SK-N-SH (cell line): ENCODE measurements around the gene SPON1. TPM values are rescaled to one million over a fixed set of nuclear protein-coding genes. Genes with fewer than 3 reads are reported as not detected.

Source experiments
- CTCF ChIA-PET: fragments of 300-600, 350-600 bp; formaldehyde crosslinking; extraction: SDS; loops from one replicate; lab custom pipeline; 2021; lab: Yijun Ruan, JAX
- POLR2A ChIA-PET: fragments of 350-600 bp; sonication (Branson Sonifier 250); formaldehyde crosslinking; extraction: SDS; loops from one replicate; lab custom pipeline; 2020; ENCODE audit warnings: antibody characterized with exemption, inconsistent platforms; lab: Yijun Ruan, JAX
- DNase-seq: peaks from one replicate; pipeline ENCODE4 v3.0.0; 2012
- H2AFZ ChIP-seq: fragments of 200-600 bp; sonication (generic); 2 replicates; pipeline ENCODE4 v1.8.1; 2016; ENCODE audit warnings: antibody characterized with exemption, mild to moderate bottlenecking, low read depth
- H3F3A ChIP-seq: fragments of 200-600 bp; sonication (generic); replicated peaks from 2 replicates; pipeline ENCODE3; 2016; ENCODE audit warnings: antibody characterized with exemption, mild to moderate bottlenecking; ENCODE audit not compliant: insufficient read depth
- H3K27ac ChIP-seq, 2 experiments: fragments of 200-500 bp in 1 of 2; fragments of 200-600 bp in 1 of 2; sonication (Bioruptor generic) in 1 of 2; sonication (generic), shearing (Covaris generic) in 1 of 2; 2 replicates each; pipeline versions ENCODE4 v1.5.1 to v1.6.1; 2014 to 2016; ENCODE audit warnings: low read depth in 2 of 2, inconsistent platforms in 1 of 2, low read length in 1 of 2, mild to moderate bottlenecking in 1 of 2, mixed read lengths in 1 of 2
- H3K27me3 ChIP-seq: fragments of 200-600 bp; sonication (generic), shearing (Covaris generic); 2 replicates; pipeline ENCODE4 v1.6.1; 2016; ENCODE audit warnings: mixed run types; ENCODE audit not compliant: insufficient read depth
- H3K36me3 ChIP-seq, 2 experiments: fragments of 200-500 bp in 1 of 2; fragments of 200-600 bp in 1 of 2; sonication (Bioruptor generic) in 1 of 2; sonication (generic) in 1 of 2; replicated peaks in 1 of 2; 2 replicates each; pipeline versions ENCODE3 to v1.5.1; 2014 to 2016; ENCODE audit warnings: low read length in 1 of 2, mild to moderate bottlenecking in 1 of 2; ENCODE audit not compliant: insufficient read depth in 2 of 2, control insufficient read depth in 1 of 2
- H3K4me1 ChIP-seq, 2 experiments: fragments of 200-500 bp in 1 of 2; fragments of 200-600 bp in 1 of 2; sonication (Bioruptor generic) in 1 of 2; sonication (generic), shearing (Covaris generic) in 1 of 2; 2 replicates each; pipeline versions ENCODE4 v1.5.1 to v1.6.1; 2014 to 2016; ENCODE audit warnings: low read depth in 1 of 2, low read length in 1 of 2, mixed run types in 1 of 2; ENCODE audit not compliant: insufficient read depth in 2 of 2, control insufficient read depth in 1 of 2
- H3K4me2 ChIP-seq: fragments of 200-600 bp; sonication (generic), shearing (Covaris generic); 2 replicates; pipeline ENCODE4 v1.6.1; 2017; ENCODE audit warnings: mixed run types
- H3K4me3 ChIP-seq, 2 experiments: fragments of 200-500 bp in 1 of 2; fragments of 200-600 bp in 1 of 2; sonication (Bioruptor generic) in 1 of 2; sonication (generic), shearing (Covaris generic) in 1 of 2; 2 replicates each; pipeline versions ENCODE4 v1.5.1 to v1.8.1; 2014 to 2016; ENCODE audit warnings: low read depth in 2 of 2, inconsistent platforms in 1 of 2, low read length in 1 of 2, mild to moderate bottlenecking in 1 of 2, mixed read lengths in 1 of 2, moderate library complexity in 1 of 2
- H3K79me2 ChIP-seq: fragments of 200-600 bp; sonication (generic); 2 replicates; pipeline ENCODE4 v1.8.1; 2017; ENCODE audit warnings: mild to moderate bottlenecking; ENCODE audit not compliant: insufficient read depth
- H3K9ac ChIP-seq: fragments of 200-600 bp; sonication (generic); 2 replicates; pipeline ENCODE4 v1.6.1; 2017; ENCODE audit warnings: mixed run types
- H3K9me2 ChIP-seq: fragments of 200-600 bp; sonication (generic); 2 replicates; pipeline ENCODE4 v1.6.1; 2017; ENCODE audit warnings: mixed run types
- H3K9me3 ChIP-seq: fragments of 200-600 bp; sonication (generic); 2 replicates; pipeline ENCODE4 v1.6.1; 2017; ENCODE audit warnings: mixed run types, mild to moderate bottlenecking, moderate library complexity
- H4K20me1 ChIP-seq: fragments of 200-600 bp; sonication (generic); 2 replicates; pipeline ENCODE4 v1.6.1; 2017; ENCODE audit warnings: mild to moderate bottlenecking, mixed run types; ENCODE audit not compliant: insufficient read depth
- CHD2 ChIP-seq: fragments of 150-350 bp; IDR thresholded peaks from 2 replicates; pipeline ENCODE4 v1.6.1; 2018; ENCODE audit warnings: low read length; ENCODE audit not compliant: partially characterized antibody
- ELF1 ChIP-seq: IDR thresholded peaks from 2 replicates; pipeline ENCODE4 v1.4.0; 2012
- EP300 ChIP-seq, 2 experiments: IDR thresholded peaks; 2 replicates each; pipeline versions ENCODE4 v1.4.0 to v1.6.1; 2012; ENCODE audit warnings: borderline replicate concordance in 1 of 2, low read depth in 1 of 2, low read length in 1 of 2
- FOSL2 ChIP-seq: IDR thresholded peaks from 2 replicates; pipeline ENCODE4 v1.4.0; 2012; ENCODE audit warnings: low read depth, mild to moderate bottlenecking, moderate library complexity, borderline replicate concordance
- GATA2 ChIP-seq: sonication (generic); formaldehyde crosslinking; IDR thresholded peaks from 2 replicates; pipeline ENCODE4 v1.5.0; 2020; ENCODE audit warnings: mild to moderate bottlenecking, missing genetic modification reagents
- JUND ChIP-seq: IDR thresholded peaks from 2 replicates; pipeline ENCODE4 v1.4.0; 2012
- MAX ChIP-seq: IDR thresholded peaks from 2 replicates; pipeline ENCODE4 v1.4.0; 2012; ENCODE audit warnings: low read depth
- MXI1 ChIP-seq: IDR thresholded peaks from 2 replicates; pipeline ENCODE4 v1.6.1; 2012; ENCODE audit warnings: mild to moderate bottlenecking, low read depth, low read length, improper control_type of control experiment
- NRF1 ChIP-seq: IDR thresholded peaks from 2 replicates; pipeline ENCODE4 v1.6.1; 2012; ENCODE audit warnings: low read depth, mild to moderate bottlenecking, low read length
- PBX3 ChIP-seq: IDR thresholded peaks from 2 replicates; pipeline ENCODE4; 2012
- RAD21 ChIP-seq: IDR thresholded peaks from 2 replicates; pipeline ENCODE4 v1.6.1; 2012; ENCODE audit warnings: mild to moderate bottlenecking, low read length
- RCOR1 ChIP-seq: fragments of 150-350 bp; IDR thresholded peaks from 2 replicates; pipeline ENCODE4 v1.6.1; 2017; ENCODE audit warnings: antibody characterized with exemption, low read length
- SMC3 ChIP-seq: IDR thresholded peaks from 2 replicates; pipeline ENCODE4 v1.6.1; 2012; ENCODE audit warnings: low read depth, low read length, improper control_type of control experiment
- TCF12 ChIP-seq: IDR thresholded peaks from 2 replicates; pipeline ENCODE4 v1.4.0; 2012
- USF2 ChIP-seq: fragments of 150-350 bp; IDR thresholded peaks from 2 replicates; pipeline ENCODE4 v1.6.1; 2017; ENCODE audit warnings: antibody characterized with exemption, low read length, low read depth, borderline replicate concordance
- YY1 ChIP-seq: IDR thresholded peaks from 2 replicates; pipeline ENCODE4 v1.4.0; 2012; ENCODE audit warnings: low read depth, mild to moderate bottlenecking
- WGBS: methylation state at CpG from one replicate; pipeline ENCODE4 v1.1.6; 2017; ENCODE audit warnings: low lambda C conversion rate; 5-methylcytosine and 5-hydroxymethylcytosine counted together
- polyA plus RNA-seq, 3 experiments: library from polyadenylated mRNA; depleted of rRNA; stranded (reverse); fragments of >200 nt; gene quantifications; 2 replicates each; pipeline ENCODE4 v1.2.3, GENCODE V29; 2012

Gene SPON1
- polyA plus RNA-seq, 1 of the 3 experiments (the other 2 are of a cell fraction): not detected

- ChIA-PET CTCF (interaction anchor here (1.0 to 2.0 kb wide), 4 partner anchors 11 to 227 kb away, joined by 3 to 5 read pairs (median 4); no protein-coding TSS in a partner anchor), POLR2A (no interaction called here)
- Histone ChIP-seq H3K4me1 (peaks cover 0 to 20% of the 10 kb centered on the region in 2 experiments; a peak in 2 of 4 replicates), H2AFZ (no peak overlapping the region), H3K4me3 (no peak overlapping the region), H3K79me2 (no peaks in the 10 kb centered on the region), H3K27ac (peak overlapping the region in 1 of 2 experiments; percentile 71; a peak in 2 of 4 replicates), H3K9me3 (no peaks in the 10 kb centered on the region), H3K9ac (no peak overlapping the region), H4K20me1 (no peaks in the 10 kb centered on the region), H3K4me2 (no peak overlapping the region), H3K27me3 (no peaks in the 10 kb centered on the region), H3F3A (no peaks in the 10 kb centered on the region), H3K36me3 (no peaks in the 10 kb centered on the region), H3K9me2 (no peaks in the 10 kb centered on the region)
- TF ChIP-seq YY1: no peak
- no peak for TF ChIP-seq USF2
- TF ChIP-seq FOSL2: no peak
- TF ChIP-seq RAD21: no peak
- peak; percentile 21; the same call in 1 of the 2 replicates for TF ChIP-seq GATA2 (CRISPR knock-in tag)
- TF ChIP-seq NRF1: no peak
- 14% methylated on average over 2 of the region's 2 CpGs for WGBS
- DNase-seq: no peak
These were observed 220.4 kb downstream of the SPON1 start for GRCh38 chr11:14182833-14183364.

- no peaks in the 10 kb centered on the region for H3K36me3 ChIP-seq
- peaks cover 0 to 19% of the 10 kb centered on the region in 2 experiments; a peak in 2 of 4 replicates for H3K4me1 ChIP-seq
- no peaks in the 10 kb centered on the region for H3K9me2 ChIP-seq
- no peaks in the 10 kb centered on the region for H3F3A ChIP-seq
- H3K27ac ChIP-seq: no peak overlapping the region; a peak in 1 of 4 replicates
- no peaks in the 10 kb centered on the region for H3K9me3 ChIP-seq
- no peaks in the 10 kb centered on the region for H4K20me1 ChIP-seq
- H3K4me3 ChIP-seq: no peak overlapping the region
- CTCF ChIA-PET: interaction anchor here (1.1 to 2.0 kb wide), 3 partner anchors 10 to 35 kb away, joined by 3 to 5 read pairs (median 5); no protein-coding TSS in a partner anchor
- H3K9ac ChIP-seq: no peak overlapping the region
- DNase-seq: no peak
- POLR2A ChIA-PET: no interaction called here
- TF ChIP-seq JUND (no peak), CHD2 (no peak), ELF1 (no peak), RAD21 (no peak), NRF1 (no peak), RCOR1 (no peak), MXI1 (no peak), USF2 (no peak), TCF12 (no peak), EP300 (IDR thresholded peaks at IDR 0.05; ENCODE audit: borderline replicate concordance in 1 of 2, low read depth in 1 of 2, low read length in 1 of 2) (no peak), FOSL2 (no peak), SMC3 (no peak), MAX (no peak), PBX3 (no peak)
- H2AFZ ChIP-seq: no peak overlapping the region
- H3K27me3 ChIP-seq: no peaks in the 10 kb centered on the region
- no peak overlapping the region for H3K4me2 ChIP-seq
- no peaks in the 10 kb centered on the region for H3K79me2 ChIP-seq
- WGBS: 19% methylated on average over 4 of the region's 4 CpGs
These were observed 221.8 kb downstream of the SPON1 start for GRCh38 chr11:14184028-14184940.
